Measurements from ENCODE around the gene COPS8.

The COPS8 gene

DNA sequence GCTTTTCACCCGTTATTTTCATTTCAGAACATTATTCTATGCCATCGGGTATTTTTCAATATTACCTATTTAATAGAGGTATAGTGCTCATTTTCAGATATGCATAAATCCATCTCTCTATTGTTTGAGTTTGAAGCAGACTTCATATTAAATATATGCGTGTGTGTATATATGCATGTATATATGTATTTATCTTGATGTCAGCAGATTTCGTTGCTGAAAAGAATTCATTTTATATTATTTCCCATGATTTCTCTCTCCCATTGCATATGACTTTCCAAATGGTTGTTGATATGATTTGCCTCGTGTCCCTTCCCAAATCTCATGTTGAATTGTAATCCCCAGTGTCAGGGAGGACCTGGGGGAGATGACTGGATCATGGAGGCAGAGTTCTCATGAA, 28.6 kb upstream of the COPS8 start:
- Histone ChIP-seq H3K4me3 (ENCODE audit: low read depth, low read length, poor library complexity, severe bottlenecking) (peak overlapping the region; percentile 56), H3K9me2 (ENCODE audit: low read depth, low read length) (no peaks in the 10 kb centered on the region), H3K9me3 (ENCODE audit: low read length) (no peaks in the 10 kb centered on the region; the same call in 1 of the 2 replicates), H3K27me3 (ENCODE audit: insufficient read depth, low read length) (no peaks in the 10 kb centered on the region), H3K9ac (ENCODE audit: low read length) (peak overlapping the region; percentile 76), H3K79me2 (ENCODE audit: insufficient read depth, low read length) (no peaks in the 10 kb centered on the region), H2AFZ (ENCODE audit: low read length) (no peak overlapping the region), H4K20me1 (ENCODE audit: insufficient read depth, low read length) (no peaks in the 10 kb centered on the region), H3F3A (ENCODE audit: insufficient read depth, low read length) (0 out of 2 replicates have a peak, but pooled peaks cover 3% of the 10 kb centered on the region), H3K4me1 (ENCODE audit: insufficient read depth, low read length, severe bottlenecking) (peaks cover 62% of the 10 kb centered on the region), H3K4me2 (ENCODE audit: low read length) (peak overlapping the region; percentile 69), H3K27ac (ENCODE audit: low read depth, low read length, poor library complexity, severe bottlenecking) (peak overlapping the region; percentile 99), H3K36me3 (ENCODE audit: insufficient read depth, low read length) (no peaks in the 10 kb centered on the region; the same call in 1 of the 2 replicates)
- no peak for TF ChIP-seq EZH2 (IDR thresholded peaks at IDR 0.05; ENCODE audit: borderline replicate concordance, low read length)
- TF ChIP-seq, protein P1, sequence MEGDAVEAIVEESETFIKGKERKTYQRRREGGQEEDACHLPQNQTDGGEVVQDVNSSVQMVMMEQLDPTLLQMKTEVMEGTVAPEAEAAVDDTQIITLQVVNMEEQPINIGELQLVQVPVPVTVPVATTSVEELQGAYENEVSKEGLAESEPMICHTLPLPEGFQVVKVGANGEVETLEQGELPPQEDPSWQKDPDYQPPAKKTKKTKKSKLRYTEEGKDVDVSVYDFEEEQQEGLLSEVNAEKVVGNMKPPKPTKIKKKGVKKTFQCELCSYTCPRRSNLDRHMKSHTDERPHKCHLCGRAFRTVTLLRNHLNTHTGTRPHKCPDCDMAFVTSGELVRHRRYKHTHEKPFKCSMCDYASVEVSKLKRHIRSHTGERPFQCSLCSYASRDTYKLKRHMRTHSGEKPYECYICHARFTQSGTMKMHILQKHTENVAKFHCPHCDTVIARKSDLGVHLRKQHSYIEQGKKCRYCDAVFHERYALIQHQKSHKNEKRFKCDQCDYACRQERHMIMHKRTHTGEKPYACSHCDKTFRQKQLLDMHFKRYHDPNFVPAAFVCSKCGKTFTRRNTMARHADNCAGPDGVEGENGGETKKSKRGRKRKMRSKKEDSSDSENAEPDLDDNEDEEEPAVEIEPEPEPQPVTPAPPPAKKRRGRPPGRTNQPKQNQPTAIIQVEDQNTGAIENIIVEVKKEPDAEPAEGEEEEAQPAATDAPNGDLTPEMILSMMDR (IDR thresholded peaks at IDR 0.05; ENCODE audit: low read length): no peak

DNA sequence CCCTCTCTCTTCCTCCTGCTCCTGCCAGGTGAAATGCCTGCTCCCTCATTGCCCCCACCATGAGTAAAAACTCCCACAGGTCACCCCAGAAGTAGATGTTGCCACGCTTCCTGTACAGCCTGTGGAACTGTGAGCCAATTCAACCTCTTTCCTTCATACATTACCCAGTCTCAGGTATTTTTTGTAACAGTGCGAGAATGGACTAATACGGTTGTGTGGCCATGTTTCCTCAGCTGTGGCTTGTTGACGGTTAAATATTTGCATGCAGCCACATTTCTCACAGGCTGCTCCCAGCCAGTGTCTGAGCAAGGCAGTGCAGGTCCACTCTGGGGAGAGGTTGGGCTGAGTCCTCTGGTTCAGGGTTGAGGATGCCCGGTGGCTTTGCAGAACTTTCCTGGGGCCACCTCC, 27.8 kb upstream of the COPS8 start:
- H3K36me3 ChIP-seq (ENCODE audit: insufficient read depth, low read length): no peaks in the 10 kb centered on the region; the same call in 1 of the 2 replicates
- peak overlapping the region; percentile 76 for H3K9ac ChIP-seq (ENCODE audit: low read length)
- TF ChIP-seq, protein P1 (IDR thresholded peaks at IDR 0.05; ENCODE audit: low read length): no peak
- no peak for TF ChIP-seq EZH2 (IDR thresholded peaks at IDR 0.05; ENCODE audit: borderline replicate concordance, low read length)
- H3K4me3 ChIP-seq (ENCODE audit: low read depth, low read length, poor library complexity, severe bottlenecking): peak overlapping the region; percentile 56
- H4K20me1 ChIP-seq (ENCODE audit: insufficient read depth, low read length): no peaks in the 10 kb centered on the region
- no peaks in the 10 kb centered on the region for H3K79me2 ChIP-seq (ENCODE audit: insufficient read depth, low read length)
- H3K4me1 ChIP-seq (ENCODE audit: insufficient read depth, low read length, severe bottlenecking): peaks cover 62% of the 10 kb centered on the region
- no peak overlapping the region for H2AFZ ChIP-seq (ENCODE audit: low read length)
- H3K9me3 ChIP-seq (ENCODE audit: low read length): no peaks in the 10 kb centered on the region; the same call in 1 of the 2 replicates
- H3K27ac ChIP-seq (ENCODE audit: low read depth, low read length, poor library complexity, severe bottlenecking): peak overlapping the region; percentile 99
- H3F3A ChIP-seq (ENCODE audit: insufficient read depth, low read length): 0 out of 2 replicates have a peak, but pooled peaks cover 3% of the 10 kb centered on the region
- H3K27me3 ChIP-seq (ENCODE audit: insufficient read depth, low read length): no peaks in the 10 kb centered on the region
- peak overlapping the region; percentile 69 for H3K4me2 ChIP-seq (ENCODE audit: low read length)
- no peaks in the 10 kb centered on the region for H3K9me2 ChIP-seq (ENCODE audit: low read depth, low read length)

DNA sequence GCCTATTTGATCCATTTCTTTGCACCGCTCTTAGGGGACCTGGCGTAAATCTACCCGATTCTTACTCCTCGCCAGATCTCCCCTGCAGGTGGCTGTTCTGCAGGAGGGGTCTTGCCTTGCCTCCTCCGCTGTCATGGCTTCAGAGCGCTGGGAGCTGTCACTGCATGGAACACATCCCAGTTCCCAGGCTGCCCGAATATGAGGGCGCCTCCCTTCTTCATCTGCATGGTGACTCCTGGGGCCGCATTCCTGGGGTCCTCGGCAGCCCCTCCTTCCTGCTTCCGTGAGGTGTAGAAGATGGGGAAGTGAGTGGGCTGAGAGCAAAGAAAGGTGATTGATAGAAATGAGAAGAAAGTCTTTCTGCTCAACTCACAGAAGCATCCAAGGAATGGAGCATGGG, 27.3 kb upstream of the COPS8 start:
- TF ChIP-seq, protein P1 (IDR thresholded peaks at IDR 0.05; ENCODE audit: low read length): no peak
- TF ChIP-seq EZH2 (IDR thresholded peaks at IDR 0.05; ENCODE audit: borderline replicate concordance, low read length): no peak
- no peaks in the 10 kb centered on the region for H4K20me1 ChIP-seq (ENCODE audit: insufficient read depth, low read length)
- H3K27ac ChIP-seq (ENCODE audit: low read depth, low read length, poor library complexity, severe bottlenecking): peak overlapping the region; percentile 99
- peak overlapping the region; percentile 76 for H3K9ac ChIP-seq (ENCODE audit: low read length)
- peak overlapping the region; percentile 69 for H3K4me2 ChIP-seq (ENCODE audit: low read length)
- H3F3A ChIP-seq (ENCODE audit: insufficient read depth, low read length): 0 out of 2 replicates have a peak, but pooled peaks cover 3% of the 10 kb centered on the region
- peaks cover 62% of the 10 kb centered on the region for H3K4me1 ChIP-seq (ENCODE audit: insufficient read depth, low read length, severe bottlenecking)
- peak overlapping the region; percentile 56 for H3K4me3 ChIP-seq (ENCODE audit: low read depth, low read length, poor library complexity, severe bottlenecking)
- no peak overlapping the region for H2AFZ ChIP-seq (ENCODE audit: low read length)
- H3K9me2 ChIP-seq (ENCODE audit: low read depth, low read length): no peaks in the 10 kb centered on the region
- H3K27me3 ChIP-seq (ENCODE audit: insufficient read depth, low read length): no peaks in the 10 kb centered on the region
- H3K79me2 ChIP-seq (ENCODE audit: insufficient read depth, low read length): no peaks in the 10 kb centered on the region
- no peaks in the 10 kb centered on the region; the same call in 1 of the 2 replicates for H3K9me3 ChIP-seq (ENCODE audit: low read length)
- no peaks in the 10 kb centered on the region; the same call in 1 of the 2 replicates for H3K36me3 ChIP-seq (ENCODE audit: insufficient read depth, low read length)
